Right ventricle myocardium inferior (tissue), 1 donor: ENCODE measurements around the gene ARFGEF3. TPM values are rescaled to one million over a fixed set of nuclear protein-coding genes. Genes with fewer than 3 reads are reported as not detected.

Experiments
- ATAC-seq: fragments of 200-7000 bp; cut with Tn5 transposase; one replicate; pipeline ENCODE4 v1.9.1; 2020; ENCODE audit warnings: mild to moderate bottlenecking, moderate library complexity
- DNase-seq: peaks from one replicate; pipeline ENCODE4 v3.0.0; 2021; ENCODE audit errors: missing footprints
- intact Hi-C: fragments of 100-400 bp; cut with DNase I; formaldehyde crosslinking; loops from one replicate; pipeline ENCODE4 v1.11.0; 2022
- total RNA-seq: library from RNA; stranded (reverse); fragmentation: NEBNext Ultra II Directional; extraction: Animal tissue kit (Norgen Biotek cat#: 25700); gene quantifications from one replicate; pipeline ENCODE4 v1.2.1, GENCODE V29; 2021
- donor health status: DM: no; HTN: yes; CAD: no; lungs with severe emphysema.

Gene ARFGEF3
- total RNA-seq, 1 donor from 2014 or later, result 1.4 TPM

DNA sequence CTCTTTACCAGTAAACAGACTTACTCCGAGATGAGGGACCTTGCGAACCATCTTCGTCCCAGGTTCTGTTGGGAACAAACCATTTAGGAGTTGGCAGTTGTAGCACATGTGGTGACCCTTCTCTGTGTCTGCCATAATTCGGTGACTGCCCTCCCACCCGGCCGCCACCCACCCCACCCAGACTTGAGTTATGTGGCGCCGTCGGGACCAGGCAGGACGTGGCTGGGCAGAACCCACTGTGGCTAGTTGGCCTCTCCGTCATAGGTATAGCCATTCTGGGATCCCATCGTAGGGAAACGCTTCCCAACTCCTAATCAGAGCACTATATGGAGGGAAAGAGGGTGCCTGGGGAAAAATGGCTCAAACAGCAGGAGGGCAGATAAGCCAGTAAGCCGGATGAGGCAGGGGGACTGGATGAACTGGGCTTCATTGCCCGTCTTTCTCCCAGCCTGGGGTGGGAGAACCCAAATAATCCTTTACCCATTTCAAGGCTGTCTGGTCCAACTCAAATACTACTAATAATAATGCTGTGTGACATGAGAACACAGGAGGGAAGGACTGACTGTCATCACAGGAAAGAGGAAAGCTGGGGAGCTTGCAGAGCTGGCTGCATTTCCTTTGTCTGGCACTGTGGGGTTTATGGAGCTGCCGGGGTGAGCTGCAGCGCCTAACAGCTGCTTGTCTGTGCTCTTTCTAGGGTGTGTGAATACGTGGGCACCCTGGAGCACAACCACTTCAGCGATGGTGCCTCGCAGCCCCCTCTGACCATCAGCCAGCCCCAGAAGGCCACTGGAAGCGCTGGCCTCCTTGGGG lies 129.5 kb downstream of the ARFGEF3 start:
- DNase-seq, result no peak
- ATAC-seq, result no peak
- intact Hi-C loops, result loop anchor here (10.0 kb wide), 1 partner anchor 474 kb away; no protein-coding TSS in a partner anchor

DNA sequence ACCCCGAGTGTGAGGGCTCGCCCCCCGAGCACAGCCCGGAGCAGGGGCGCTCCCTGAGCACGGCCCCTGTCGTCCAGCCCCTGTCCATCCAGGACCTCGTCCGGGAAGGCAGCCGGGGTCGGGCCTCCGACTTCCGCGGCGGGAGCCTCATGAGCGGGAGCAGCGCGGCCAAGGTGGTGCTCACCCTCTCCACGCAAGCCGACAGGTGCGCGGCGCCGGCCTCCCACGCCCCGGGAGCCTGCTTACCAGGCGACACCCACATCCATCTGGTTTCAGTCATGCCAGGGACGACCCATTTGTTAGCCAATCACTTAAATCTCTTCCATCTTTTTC lies 130.1 kb downstream of the ARFGEF3 start:
- DNase-seq (no peak), ATAC-seq (no peak)
- intact Hi-C loops, result loop anchor here (10.0 kb wide), 1 partner anchor 473 kb away; no protein-coding TSS in a partner anchor

GRCh38 chr6:138292482-138292881 lies 130.7 kb downstream of the ARFGEF3 start:
- intact Hi-C loops, result loop anchor here (10.0 kb wide), 1 partner anchor 472 kb away; no protein-coding TSS in a partner anchor

GRCh38 chr6:138293428-138294395 lies 132.0 kb downstream of the ARFGEF3 start:
- intact Hi-C loops, result loop anchor here (10.0 kb wide), 1 partner anchor 471 kb away; no protein-coding TSS in a partner anchor
- DNase-seq, result no peak
- ATAC-seq, result no peak

More at GRCh38 chr6:138292482-138292881, 130.7 kb downstream of the ARFGEF3 start:
- DNase-seq (no peak), ATAC-seq (no peak)

DNA sequence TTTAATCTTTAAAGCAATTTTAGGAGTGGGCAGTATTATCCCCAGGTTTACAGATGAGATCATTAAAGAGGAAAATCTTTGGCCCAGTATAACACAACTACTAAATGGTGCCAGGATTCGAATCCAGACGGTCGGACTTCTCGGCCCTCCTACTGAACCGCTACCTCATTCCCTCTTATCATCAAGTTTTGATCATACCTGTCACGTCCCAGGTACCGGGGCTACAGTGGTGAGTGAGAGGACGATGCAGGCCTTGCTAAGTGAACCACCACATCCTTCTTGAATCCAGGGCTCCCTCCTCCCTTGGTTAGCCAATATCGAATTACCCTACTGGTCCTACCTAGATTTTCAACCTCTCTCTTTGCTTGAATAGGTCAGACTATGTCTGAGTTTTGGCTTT lies 134.6 kb downstream of the ARFGEF3 start:
- intact Hi-C loops, result loop anchor here (10.0 kb wide), 1 partner anchor 468 kb away; no protein-coding TSS in a partner anchor
- DNase-seq (no peak), ATAC-seq (no peak)

- no peak for ATAC-seq
- intact Hi-C loops, result loop anchor here (10.0 kb wide), 1 partner anchor 468 kb away; no protein-coding TSS in a partner anchor
- no peak for DNase-seq
Measured at GRCh38 chr6:138296786-138297185, 135.0 kb downstream of the ARFGEF3 start.

GRCh38 chr6:138297761-138298298 lies 136.1 kb downstream of the ARFGEF3 start:
- ATAC-seq, result no peak
- DNase-seq, result no peak
- intact Hi-C loops, result loop anchor here (10.0 kb wide), 1 partner anchor 467 kb away; no protein-coding TSS in a partner anchor

DNA sequence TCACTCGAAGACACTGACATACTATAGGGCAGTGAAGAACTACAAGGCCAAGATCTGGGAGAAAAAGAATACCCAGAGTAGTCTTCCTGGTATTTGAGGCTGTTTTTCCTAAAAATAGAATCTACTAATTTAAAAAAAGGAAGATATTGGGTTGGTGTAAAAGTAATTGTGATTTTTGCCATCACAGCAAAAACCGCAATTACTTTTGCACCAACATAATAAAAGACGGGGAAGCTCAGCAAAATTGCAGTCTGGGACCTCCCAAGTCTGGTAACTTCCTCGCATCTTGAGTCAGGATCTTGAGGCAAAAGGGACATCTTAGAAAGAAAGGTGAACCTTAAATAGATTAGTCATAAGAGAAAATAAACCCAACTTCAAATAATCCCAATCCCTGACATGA lies 138.7 kb downstream of the ARFGEF3 start:
- ATAC-seq, result no peak
- no peak for DNase-seq
- intact Hi-C loops, result no loop called here

GRCh38 chr6:138302554-138302953 lies 140.8 kb downstream of the ARFGEF3 start:
- no peak for ATAC-seq
- no peak for DNase-seq
- intact Hi-C loops, result no loop called here

DNA sequence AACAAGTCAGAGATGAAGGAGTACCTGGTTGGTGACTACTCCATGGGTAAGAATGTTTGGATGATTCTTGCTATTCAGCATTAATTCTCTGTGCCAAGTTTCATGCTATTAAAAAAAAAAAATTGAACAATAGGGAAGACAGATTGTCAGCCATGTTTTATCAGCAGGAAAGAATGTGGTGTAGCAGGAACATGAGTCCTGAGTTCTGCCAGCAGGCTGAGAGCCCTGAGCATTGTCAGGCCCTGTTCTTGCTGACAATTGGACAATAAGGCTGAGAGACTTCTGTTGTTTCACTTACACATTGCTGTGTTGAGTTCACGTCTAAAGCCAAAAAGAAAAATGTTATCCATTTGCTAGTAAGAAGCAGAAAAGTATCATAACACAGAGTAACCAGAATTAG lies 145.6 kb downstream of the ARFGEF3 start:
- intact Hi-C loops, result loop anchor here (5.0 kb wide), 1 partner anchor 95 kb away; the partner anchor contains the start of gene HEBP2
- DNase-seq (no peak), ATAC-seq (peak; percentile 83)

DNA sequence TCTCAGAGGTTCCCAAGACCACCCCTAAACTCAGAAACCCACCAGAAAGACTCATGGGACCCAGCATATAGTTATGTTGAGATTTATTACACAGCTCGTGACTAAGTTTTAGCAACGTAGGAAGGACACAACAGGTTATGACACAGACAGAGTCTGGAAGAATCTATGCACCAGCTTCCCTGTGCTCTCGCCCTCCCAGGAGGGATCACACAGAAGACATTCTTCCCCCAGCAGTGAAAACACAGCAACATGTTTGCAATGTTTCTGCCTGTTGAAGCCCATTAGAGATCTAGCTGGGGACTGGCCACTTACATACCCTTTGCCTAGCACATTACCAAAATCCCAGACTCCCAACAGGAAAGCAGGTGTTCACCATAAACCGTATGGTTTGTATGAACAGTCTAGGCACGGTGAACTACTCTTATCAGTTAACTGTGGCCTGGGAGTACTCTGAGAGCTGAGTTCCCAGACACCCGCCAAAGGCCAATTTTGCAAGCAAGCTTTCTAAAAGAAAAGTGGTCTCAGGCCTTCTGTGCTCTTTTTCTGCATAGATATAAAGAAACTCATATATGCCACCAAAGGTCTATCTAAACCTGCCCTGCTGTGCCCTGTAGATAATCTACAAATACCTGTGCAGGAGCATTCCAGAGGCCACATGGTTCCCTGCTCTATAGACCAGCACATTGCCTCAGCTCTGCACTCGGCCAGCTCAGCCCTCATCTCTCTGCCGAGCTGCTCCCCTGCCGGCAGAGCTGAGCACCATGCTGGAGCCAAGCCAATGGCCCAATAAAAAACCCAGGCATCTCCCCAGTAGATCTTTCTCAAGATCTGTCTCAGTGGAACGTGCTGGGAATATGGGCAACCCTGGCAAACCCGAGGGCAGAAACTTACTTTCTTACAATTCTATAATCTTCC lies 146.3 kb downstream of the ARFGEF3 start:
- ATAC-seq, result peak; percentile 86
- DNase-seq, result no peak
- intact Hi-C loops, result loop anchor here (5.0 kb wide), 1 partner anchor 94 kb away; the partner anchor contains the start of gene HEBP2

- DNase-seq (no peak), ATAC-seq (no peak)
- intact Hi-C loops, result loop anchor here (5.0 kb wide), 1 partner anchor 94 kb away; the partner anchor contains the start of gene HEBP2
Measured at GRCh38 chr6:138308731-138309110, 147.0 kb downstream of the ARFGEF3 start.

DNA sequence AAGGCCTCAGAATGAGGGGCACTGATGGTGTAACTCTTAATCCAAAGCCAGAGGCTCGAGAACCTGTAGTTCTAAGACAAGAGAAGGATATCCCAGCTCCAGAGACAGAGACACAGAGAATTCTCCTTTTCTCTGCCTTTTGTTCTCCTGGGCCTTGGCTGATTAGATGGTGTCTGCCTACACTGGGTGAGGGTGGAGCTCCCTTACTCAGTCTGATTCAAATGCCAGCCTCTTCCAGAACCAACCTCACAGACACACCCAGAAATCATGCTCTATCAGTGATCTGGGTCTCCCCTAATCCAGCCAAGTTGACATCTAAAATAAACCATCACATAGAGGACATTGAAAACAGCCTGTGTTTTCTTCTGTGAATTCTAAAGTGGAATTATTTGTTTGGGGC lies 148.0 kb downstream of the ARFGEF3 start:
- DNase-seq (no peak), ATAC-seq (no peak)
- intact Hi-C loops, result loop anchor here (5.0 kb wide), 1 partner anchor 93 kb away; the partner anchor contains the start of gene HEBP2

GRCh38 chr6:138310294-138310693 lies 148.6 kb downstream of the ARFGEF3 start:
- ATAC-seq (no peak), DNase-seq (no peak)
- intact Hi-C loops, result no loop called here

DNA sequence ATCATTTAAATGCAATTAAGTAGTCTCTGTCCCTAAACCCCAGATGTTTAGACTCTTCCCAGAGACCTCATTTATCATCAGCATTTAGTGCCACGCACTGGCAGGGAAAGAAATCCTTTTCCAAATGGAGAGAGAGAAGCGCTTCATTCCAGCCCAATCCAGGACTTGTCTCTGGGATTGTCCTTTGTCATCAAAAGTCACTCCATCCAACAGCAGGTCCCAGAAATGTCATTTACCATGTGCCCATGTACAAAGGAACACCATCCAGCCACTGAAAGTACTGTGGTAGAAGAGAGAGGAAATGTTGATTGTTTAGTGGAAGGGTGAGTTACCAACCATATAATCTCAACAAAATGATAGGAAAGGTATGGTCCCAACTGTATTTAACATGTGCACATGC lies 149.1 kb downstream of the ARFGEF3 start:
- DNase-seq (no peak), ATAC-seq (no peak)
- intact Hi-C loops, result no loop called here

- no peak for DNase-seq
- no peak for ATAC-seq
- intact Hi-C loops, result no loop called here
Measured at GRCh38 chr6:138311268-138311667, 149.5 kb downstream of the ARFGEF3 start.

- intact Hi-C loops, result no loop called here
- ATAC-seq, result no peak
- no peak for DNase-seq
Measured at GRCh38 chr6:138318741-138319375, 157.1 kb downstream of the ARFGEF3 start.
